Esophagus squamous epithelium (tissue), 5 donors: ENCODE data around the gene TNFRSF4. TPM values are rescaled to one million over a fixed set of nuclear protein-coding genes. Genes with fewer than 3 reads are reported as not detected.
A peak's percentile ranks its signal among the peaks of the same experiment; 100 is the strongest.

Experiments used
- DNase-seq: peaks from one replicate; lab custom pipeline; 2025; lab: John Stamatoyannopoulos, UW
- H3K27ac ChIP-seq, 4 donors: fragments of 200-600 bp; sonication (generic); one replicate each; pipeline ENCODE4 v1.5.1; 2016 to 2019; ENCODE audit warnings: mild to moderate bottlenecking in 1 of 4
- H3K27me3 ChIP-seq, 4 donors: fragments of 200-600 bp; sonication (generic); 1 replicate in 3 of 4; 2 replicates in 1 of 4; pipeline versions ENCODE4 v1.5.1 to v1.6.0; 2017 to 2021; ENCODE audit warnings: antibody characterized with exemption in 1 of 4
- H3K36me3 ChIP-seq, 3 donors: fragments of 200-600 bp; sonication (generic); one replicate each; pipeline ENCODE4 v1.5.1; 2016 to 2019
- H3K4me1 ChIP-seq, 3 donors: fragments of 200-600 bp; sonication (generic); one replicate each; pipeline ENCODE4 v1.5.1; 2017 to 2019
- H3K4me3 ChIP-seq, 4 donors: fragments of 200-600 bp; sonication (generic); 1 replicate in 3 of 4; 2 replicates in 1 of 4; pipeline ENCODE4 v1.5.1; 2016 to 2019; ENCODE audit warnings: mild to moderate bottlenecking in 2 of 4, moderate library complexity in 1 of 4
- H3K9me3 ChIP-seq, 3 donors: fragments of 200-600 bp; sonication (generic); one replicate each; pipeline ENCODE4 v1.5.1; 2016 to 2019
- POLR2A ChIP-seq, 4 donors: fragments of 450-650 bp; IDR thresholded peaks; one replicate each; pipeline ENCODE4 v1.6.1; 2017; ENCODE audit warnings: antibody characterized with exemption in 4 of 4, mild to moderate bottlenecking in 4 of 4, moderate library complexity in 3 of 4
- WGBS, 2 donors: methylation state at CpG; one replicate each; pipeline ENCODE4 v1.1.5; 2018; 5-methylcytosine and 5-hydroxymethylcytosine counted together
- intact Hi-C: fragments of 100-400 bp; cut with DNase I; formaldehyde crosslinking; loops from one replicate; pipeline ENCODE4 v1.15.0; 2022
- total RNA-seq, 4 donors: library from RNA; depleted of rRNA; stranded (reverse); fragments of >200 nt; gene quantifications; one replicate each; pipeline ENCODE4 v1.1.0, GENCODE V29; 2016
- TF ChIP-seq, protein P1 (sequence below), 6 experiments: fragments of 450-650 bp in 4 of 6; fragments of 200-600 bp in 2 of 6; sonication (generic) in 2 of 6; IDR thresholded peaks; one replicate each; pipeline ENCODE4 v1.5.1; 2016 to 2019; ENCODE audit warnings: antibody characterized with exemption in 6 of 6, mild to moderate bottlenecking in 4 of 6, moderate library complexity in 4 of 6
- donor health status: DM: yes; HTN: yes; CAD: no.

TNFRSF4 gene
- total RNA-seq, 4 donors from 2014 or later, result 0.40 to 1.3 (median 0.57) TPM; not detected in 1

DNA sequence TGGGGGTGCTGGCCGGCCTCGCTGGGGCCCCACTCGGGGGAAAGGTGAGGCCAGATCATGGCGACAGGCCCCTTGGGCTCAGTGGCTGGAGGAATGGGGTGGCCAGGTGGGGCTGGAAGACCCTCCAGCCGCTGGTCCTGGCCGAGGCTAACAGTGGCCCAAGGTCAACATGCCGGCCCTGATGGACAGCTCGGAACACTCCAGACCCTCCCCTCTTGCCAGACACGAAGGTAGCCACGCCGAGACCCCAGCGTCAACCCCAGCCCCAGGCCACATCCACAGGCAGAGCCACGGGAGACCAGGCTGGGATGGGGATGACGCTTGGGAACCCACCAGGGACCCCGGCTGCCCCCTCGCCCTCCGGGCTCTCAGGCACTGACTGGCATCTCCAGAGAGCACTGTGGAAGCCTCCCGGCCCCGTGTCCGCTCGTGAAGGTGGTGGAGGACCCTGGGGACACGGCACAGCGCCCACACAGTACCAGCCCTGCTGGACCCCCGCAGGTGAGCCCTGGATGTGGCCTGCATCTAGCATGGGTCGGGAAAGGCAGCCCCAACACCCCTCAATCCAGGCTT is 33.5 kb upstream of the TNFRSF4 start:
- TF ChIP-seq, protein P1, sequence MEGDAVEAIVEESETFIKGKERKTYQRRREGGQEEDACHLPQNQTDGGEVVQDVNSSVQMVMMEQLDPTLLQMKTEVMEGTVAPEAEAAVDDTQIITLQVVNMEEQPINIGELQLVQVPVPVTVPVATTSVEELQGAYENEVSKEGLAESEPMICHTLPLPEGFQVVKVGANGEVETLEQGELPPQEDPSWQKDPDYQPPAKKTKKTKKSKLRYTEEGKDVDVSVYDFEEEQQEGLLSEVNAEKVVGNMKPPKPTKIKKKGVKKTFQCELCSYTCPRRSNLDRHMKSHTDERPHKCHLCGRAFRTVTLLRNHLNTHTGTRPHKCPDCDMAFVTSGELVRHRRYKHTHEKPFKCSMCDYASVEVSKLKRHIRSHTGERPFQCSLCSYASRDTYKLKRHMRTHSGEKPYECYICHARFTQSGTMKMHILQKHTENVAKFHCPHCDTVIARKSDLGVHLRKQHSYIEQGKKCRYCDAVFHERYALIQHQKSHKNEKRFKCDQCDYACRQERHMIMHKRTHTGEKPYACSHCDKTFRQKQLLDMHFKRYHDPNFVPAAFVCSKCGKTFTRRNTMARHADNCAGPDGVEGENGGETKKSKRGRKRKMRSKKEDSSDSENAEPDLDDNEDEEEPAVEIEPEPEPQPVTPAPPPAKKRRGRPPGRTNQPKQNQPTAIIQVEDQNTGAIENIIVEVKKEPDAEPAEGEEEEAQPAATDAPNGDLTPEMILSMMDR (IDR thresholded peaks at IDR 0.05), result no peak
- TF ChIP-seq POLR2A (IDR thresholded peaks at IDR 0.05), result no peak
- intact Hi-C loops, result loop anchor here (10.0 kb wide), 1 partner anchor 123 kb away; no protein-coding TSS in a partner anchor
- Histone ChIP-seq H3K4me1 (peaks cover 8 to 31% (median 12%) of the 10 kb centered on the region in 3 donors), H3K27me3 (peaks cover 0 to 44% (median 11%) of the 10 kb centered on the region in 4 donors), H3K36me3 (peaks cover 0 to 13% (median 0%) of the 10 kb centered on the region in 3 donors), H3K27ac (no peak overlapping the region), H3K4me3 (no peak overlapping the region), H3K9me3 (no peaks in the 10 kb centered on the region)
- no peak for DNase-seq
- WGBS, 2 donors, result 57% methylated on average over 9 of the region's 25 CpGs; no CpG with 5 or more reads in 1 of the 2 donors

- intact Hi-C loops, result loop anchor here (10.0 kb wide), 1 partner anchor 122 kb away; no protein-coding TSS in a partner anchor
- no peak for DNase-seq
- peaks cover 0 to 44% (median 11%) of the 10 kb centered on the region in 4 donors for H3K27me3 ChIP-seq
These were observed 32.8 kb upstream of the TNFRSF4 start, which contains the start of gene C1QTNF12 for GRCh38 chr1:1246577-1247340. TSS of gene C1QTNF12 (minus strand) at chr1:1246722. CDS start at chr1:1246690, 32 bp downstream.

DNA sequence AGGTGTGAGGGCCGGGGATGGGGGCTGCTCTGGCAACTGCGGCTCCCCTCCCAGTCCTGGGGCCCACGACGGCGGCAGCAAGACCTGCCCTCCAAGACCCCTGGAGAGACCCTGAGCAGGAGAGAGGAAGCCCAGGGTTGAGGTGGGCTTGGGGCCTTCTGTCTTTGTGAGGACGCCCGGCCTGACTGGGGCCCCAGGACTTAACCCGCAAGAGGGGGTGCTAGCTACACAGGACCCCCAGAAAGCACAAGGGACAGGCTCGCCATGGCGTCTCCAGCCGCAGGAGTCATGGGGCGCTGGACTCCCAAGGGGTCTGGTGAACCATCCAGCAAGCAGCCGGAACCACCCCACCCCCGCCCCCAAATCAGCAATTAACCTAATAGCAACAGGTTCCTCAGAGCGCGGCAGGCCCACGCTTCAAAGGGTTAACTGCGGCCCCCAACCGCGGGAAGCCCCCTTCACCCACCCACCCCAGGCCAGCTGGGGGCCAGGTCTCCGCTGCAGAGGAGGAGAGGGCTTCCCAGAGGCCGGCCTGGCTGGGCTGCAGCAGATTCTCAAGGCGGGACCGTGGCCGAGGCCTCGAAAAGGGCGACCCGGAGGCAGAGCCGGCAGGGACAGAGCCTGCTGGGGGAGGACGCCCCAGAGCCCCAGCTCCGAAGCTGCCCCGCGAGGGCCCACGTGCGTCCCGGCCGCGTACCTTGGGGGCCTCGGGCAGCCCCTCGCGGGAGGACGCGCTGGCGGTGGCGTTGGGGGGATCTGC is 32.0 kb upstream of the TNFRSF4 start:
- intact Hi-C loops, result loop anchor here (10.0 kb wide), 1 partner anchor 121 kb away; no protein-coding TSS in a partner anchor
- 1% methylated on average over 12 of the region's 45 CpGs; no CpG with 5 or more reads in 1 of the 2 donors for WGBS, 2 donors
- peaks cover 0 to 48% (median 11%) of the 10 kb centered on the region in 4 donors for H3K27me3 ChIP-seq

More at GRCh38 chr1:1246577-1247340, 32.8 kb upstream of the TNFRSF4 start, which contains the start of gene C1QTNF12:
- Histone ChIP-seq H3K4me1 (peaks cover 8 to 31% (median 12%) of the 10 kb centered on the region in 3 donors), H3K9me3 (no peaks in the 10 kb centered on the region), H3K36me3 (peaks cover 0 to 6% (median 0%) of the 10 kb centered on the region in 3 donors), H3K27ac (no peak within 1 kb of the TSS), H3K4me3 (peak within 1 kb of the TSS in 2 of 4 donors; percentile 28 to 31)
- 0% methylated on average over 3 of the region's 74 CpGs; no CpG with 5 or more reads in 1 of the 2 donors for WGBS, 2 donors
- TF ChIP-seq, protein P1 (IDR thresholded peaks at IDR 0.05), result no peak
- TF ChIP-seq POLR2A (IDR thresholded peaks at IDR 0.05), result no peak

GRCh38 chr1:1245178-1245816 is 31.3 kb upstream of the TNFRSF4 start:
- intact Hi-C loops, result loop anchor here (10.0 kb wide), 1 partner anchor 120 kb away; no protein-coding TSS in a partner anchor
- DNase-seq, result no peak
- Histone ChIP-seq H3K9me3 (no peaks in the 10 kb centered on the region), H3K4me3 (no peak overlapping the region), H3K27me3 (peaks cover 0 to 55% (median 11%) of the 10 kb centered on the region in 4 donors), H3K4me1 (peaks cover 5 to 29% (median 6%) of the 10 kb centered on the region in 3 donors), H3K27ac (no peak overlapping the region), H3K36me3 (no peaks in the 10 kb centered on the region)
- no peak for TF ChIP-seq POLR2A (IDR thresholded peaks at IDR 0.05)
- TF ChIP-seq, protein P1 (IDR thresholded peaks at IDR 0.05), result no peak
- no CpG with 5 or more reads among the region's 23 CpGs for WGBS, 2 donors

More for the DNA sequence above, 32.0 kb upstream of the TNFRSF4 start:
- Histone ChIP-seq H3K27ac (no peak overlapping the region), H3K36me3 (no peaks in the 10 kb centered on the region), H3K4me3 (peak overlapping the region in 2 of 4 donors; percentile 28 to 31), H3K9me3 (no peaks in the 10 kb centered on the region), H3K4me1 (peaks cover 9 to 29% (median 12%) of the 10 kb centered on the region in 3 donors)
- TF ChIP-seq POLR2A (IDR thresholded peaks at IDR 0.05), result no peak
- TF ChIP-seq, protein P1 (IDR thresholded peaks at IDR 0.05), result no peak
- no peak for DNase-seq
